HG03558 (cell line): ENCODE data around the gene TJAP1.
"Not testable (repeated sequence)": the region's sequence is repeated elsewhere in the genome, so short reads cannot be mapped to it uniquely, and the experiment has no call there.

ENCODE experiments used
- ATAC-seq: cut with Tn5 transposase; IDR thresholded peaks from one replicate; pipeline ENCODE4 v1.9.1; 2021; ENCODE audit warnings: moderate number of reproducible peaks; ENCODE audit not compliant: unreplicated experiment; ENCODE audit errors: extremely low read depth

Gene TJAP1

DNA sequence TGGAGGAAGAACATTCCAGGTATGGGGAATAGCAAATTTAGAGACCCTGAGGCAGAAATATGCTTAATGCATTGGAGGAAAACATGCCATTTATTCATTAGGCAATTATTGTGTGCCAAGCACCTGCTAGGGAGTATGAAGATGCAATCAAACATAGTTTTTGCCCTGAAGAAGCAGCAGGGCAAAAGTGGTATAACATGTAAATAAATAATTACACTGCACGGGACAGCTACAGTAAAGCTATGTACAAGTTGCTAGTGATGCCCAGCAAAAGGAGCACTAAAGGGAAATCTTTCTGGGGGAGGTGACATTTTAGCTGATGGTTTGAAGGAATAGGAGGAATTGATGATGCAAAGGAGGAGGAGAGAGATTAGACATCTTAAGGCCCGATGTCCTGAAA, 624 bp upstream of the TJAP1 start:
- no peak for ATAC-seq

DNA sequence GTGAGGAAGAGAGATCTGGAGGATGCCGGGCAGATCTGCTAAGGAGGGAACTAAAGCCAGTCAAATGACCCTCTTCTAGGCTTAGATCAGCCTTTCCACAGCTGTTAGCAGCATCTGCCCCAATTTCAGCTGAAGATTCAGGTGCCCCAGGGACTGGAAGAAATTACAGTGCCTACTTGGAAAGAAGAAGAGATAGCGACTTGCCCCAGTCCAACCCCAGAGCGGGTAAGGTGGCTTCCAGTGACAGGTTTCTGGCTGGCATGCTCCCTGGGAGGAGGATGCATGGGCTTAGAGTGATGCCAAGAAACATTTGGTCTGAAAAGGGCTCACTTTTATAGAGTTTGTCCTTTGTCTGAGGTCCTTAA, 620 bp downstream of the TJAP1 start:
- no peak for ATAC-seq

DNA sequence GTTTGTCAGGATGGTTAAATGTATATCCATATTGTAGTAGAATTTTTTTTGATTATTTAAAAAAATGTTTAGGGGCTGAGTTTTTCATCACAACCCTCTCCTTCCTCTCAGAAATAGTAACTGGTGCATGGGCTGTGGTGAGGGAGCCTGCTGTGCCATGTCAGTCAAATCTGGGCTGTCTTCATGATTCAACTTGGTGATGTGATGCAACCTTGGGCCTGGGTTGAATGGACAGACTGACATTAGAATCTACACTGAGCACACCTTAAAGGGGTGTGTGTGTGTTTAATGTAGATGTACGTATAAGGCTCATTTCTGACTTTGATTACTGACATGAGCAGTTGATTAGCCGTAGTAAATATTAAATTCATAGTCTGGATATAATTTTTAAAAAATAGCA, 3.7 kb downstream of the TJAP1 start:
- ATAC-seq, result no peak

DNA sequence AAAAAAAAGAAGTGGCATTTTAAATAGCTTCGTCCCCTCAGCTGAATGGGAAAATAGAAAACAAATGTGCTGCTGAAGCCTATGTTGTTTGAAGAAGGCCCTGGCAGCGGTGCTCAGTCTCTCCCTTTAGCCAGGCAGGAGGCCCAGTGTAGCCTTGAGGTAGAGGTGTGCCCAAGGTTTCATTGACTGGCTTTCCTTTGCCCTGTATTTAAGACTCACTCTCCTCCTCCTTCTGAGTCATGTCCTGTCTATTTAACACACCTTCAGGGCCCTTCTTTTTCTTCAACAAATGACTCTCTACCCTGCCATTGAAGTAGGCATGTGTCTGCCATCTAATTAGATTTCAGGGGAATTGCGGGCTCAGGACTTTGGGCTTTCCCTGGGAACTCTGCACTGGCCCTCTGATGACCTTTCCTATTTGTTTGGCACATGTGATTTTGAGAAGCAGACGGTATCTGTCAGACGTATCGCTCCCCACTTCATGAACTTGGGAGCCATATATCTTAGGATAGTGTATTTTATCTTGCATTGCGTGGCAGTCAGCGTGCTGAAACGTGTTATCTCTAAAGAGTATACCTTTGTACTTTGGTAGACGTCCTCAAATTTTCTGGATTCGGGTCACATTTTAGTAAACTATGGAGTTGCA, 4.3 kb downstream of the TJAP1 start:
- no peak for ATAC-seq

DNA sequence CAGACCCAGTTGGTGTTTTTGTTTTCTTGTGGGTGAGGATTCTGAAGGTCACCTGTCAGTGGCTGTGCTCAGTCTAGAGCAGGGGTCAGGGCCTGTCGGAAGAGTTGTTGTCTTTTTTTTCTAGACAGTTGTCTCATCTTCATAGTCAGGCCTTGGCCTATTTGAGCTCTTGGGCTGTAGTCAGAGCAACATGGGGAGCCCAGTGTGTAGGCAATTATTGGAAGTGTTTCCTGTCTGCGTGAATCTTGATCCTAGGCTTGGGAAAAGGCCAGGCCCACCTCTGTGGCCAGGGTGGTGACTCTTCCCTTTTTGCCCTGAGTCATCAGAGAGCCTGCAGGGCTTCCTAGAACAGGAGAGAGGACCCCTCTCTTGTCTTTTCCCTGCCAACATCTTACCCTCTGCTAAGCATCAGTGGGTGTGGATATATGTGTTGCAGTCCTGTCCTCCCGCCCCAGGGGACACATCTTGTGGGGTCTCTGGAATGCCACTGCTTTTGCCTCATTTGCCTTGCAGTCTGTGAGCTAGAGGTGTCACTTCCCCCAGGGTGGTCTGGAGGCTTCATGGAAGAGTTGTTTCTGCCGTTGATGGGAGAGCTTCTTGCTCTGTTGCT, 11.4 kb downstream of the TJAP1 start:
- ATAC-seq, result no peak

DNA sequence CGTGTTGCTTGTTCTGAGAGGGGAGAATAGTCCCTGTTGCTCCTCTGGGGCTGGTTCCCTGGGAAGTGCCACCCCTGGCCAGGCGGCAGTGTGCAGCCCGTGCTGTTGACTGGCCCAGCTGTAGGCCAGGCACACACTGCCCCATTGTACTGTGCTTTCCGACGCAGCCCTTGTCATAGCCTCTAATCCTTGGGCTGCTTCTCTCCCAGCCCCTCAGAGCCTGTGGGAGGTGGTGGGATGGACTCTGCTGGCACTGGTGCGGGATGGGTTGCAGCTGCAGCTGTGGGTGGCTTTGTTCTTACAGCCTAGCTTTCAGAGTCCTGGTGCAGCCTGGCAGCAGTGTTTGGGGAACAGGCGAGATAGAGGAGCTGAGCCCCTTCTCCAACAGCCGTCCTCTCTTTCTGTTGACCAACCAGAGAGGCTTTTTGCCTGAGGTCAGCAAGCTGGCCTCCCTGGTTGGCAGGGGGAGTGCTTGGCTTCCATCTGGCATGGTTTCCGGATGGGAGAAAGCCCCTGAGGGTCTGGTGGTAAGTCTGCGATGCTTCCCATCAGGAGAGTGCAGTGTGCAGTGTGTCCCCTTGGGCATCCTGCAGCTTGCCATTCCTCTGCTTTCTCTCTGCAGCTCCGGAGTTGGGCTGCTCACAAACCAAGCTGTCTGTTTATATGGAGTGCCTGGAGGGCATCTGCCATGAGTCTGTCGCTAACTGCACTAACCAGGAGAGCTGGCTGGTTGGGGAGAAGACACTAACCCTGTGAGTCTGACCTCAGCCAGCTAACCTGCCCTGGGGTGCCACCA, 12.1 kb downstream of the TJAP1 start:
- no peak for ATAC-seq

DNA sequence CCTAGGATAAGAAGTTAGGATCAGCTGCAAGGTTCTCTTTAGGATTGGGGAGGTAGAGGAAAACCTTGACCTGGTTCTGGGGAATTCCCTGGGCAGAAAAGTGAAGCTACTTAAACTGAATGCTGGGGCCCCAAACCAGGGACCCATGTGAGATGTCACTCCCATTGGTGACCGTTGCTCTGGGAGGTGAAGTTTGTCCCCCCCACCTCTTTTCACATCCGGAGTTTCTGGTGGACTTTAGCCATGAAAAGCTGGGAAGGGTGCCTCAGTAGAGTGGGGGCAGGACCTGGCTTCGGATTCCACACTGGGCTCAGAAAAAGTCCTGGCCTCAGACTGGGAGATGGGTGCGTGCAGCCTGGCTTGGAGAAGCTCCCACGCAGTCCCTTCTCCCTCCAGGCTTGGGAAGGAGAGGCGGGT, 13.2 kb downstream of the TJAP1 start:
- no peak for ATAC-seq

DNA sequence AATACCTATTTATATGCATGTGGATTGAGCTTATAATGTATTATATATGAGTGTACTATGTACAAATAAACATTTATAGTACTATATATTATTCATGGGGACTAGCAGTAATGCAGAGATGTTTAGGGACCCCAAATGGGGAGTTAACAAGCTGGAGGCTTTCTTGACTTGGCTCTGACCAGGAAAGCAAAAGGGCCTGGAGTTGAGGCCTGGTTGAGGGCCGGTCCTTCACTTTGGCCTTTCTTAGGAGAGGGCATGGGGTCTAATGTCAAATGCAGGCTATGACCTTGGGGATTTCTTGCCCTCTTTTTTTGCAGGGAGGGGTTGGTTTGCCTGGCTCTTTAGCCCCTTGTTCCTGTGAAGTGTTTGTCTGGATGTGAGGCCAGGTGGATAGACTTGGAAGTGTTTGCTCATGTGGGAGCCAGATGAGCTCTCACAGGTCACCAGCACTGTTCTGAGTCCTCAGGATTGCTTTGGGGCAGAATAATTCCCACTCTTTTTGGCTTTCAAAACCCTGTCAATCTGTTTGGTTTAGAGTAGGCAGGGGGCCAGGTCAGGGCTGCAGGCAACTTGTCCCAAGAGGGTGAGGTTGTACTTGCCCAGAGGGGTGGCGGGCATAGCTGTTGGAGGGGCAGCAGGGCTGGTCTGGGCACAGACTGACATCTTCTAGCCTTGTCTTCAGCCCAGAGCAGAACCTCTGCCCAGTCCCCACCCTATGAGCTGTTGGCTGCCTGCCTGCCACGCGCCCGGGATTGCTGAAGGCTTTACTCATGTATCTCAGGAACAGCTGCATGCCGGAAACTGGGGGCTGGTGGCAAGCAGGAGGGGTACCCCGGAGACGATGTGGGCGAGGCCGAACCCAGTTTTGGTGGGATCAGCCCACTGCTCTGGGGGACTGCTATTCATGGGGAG, 14.6 kb downstream of the TJAP1 start:
- no peak for ATAC-seq

DNA sequence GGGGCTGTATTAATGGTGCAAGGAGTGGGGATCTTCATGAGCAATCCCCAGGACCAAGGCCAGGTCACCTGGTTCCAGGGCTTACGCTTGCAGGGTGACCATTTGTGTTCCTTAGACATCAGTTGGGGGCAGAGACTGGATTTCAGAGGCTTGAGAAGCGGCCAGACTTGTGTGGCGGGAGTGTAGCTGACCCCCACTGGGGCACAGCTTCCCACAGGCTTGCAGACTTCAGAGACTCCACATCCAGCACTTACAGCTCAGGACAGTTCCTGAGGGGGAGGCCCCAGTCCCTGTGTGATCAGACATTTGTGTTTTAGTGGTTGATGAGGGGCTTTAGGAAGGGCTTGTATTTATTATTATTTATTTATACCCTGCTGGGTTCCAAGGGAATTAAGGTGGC, 15.3 kb downstream of the TJAP1 start:
- no peak for ATAC-seq

DNA sequence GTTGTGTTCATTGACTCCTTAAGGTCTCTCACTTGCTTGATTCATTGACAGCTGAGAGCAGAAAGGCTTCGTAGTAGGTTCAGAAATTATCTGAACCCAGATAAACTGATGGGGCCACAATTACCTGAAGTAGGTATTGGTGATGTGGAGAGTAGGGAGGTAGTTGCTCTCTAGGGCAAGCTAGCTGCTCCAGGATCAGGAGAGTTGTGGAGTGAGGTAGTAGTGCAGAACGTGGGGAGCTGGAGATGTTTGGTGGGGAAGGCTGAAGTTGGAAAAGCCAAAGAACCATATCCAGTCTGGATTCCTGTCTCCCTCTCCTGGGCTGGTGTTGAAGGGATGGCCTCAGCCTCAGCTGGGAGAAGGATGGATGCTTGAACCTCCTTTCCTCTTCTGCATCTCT, 15.9 kb downstream of the TJAP1 start:
- no peak for ATAC-seq

DNA sequence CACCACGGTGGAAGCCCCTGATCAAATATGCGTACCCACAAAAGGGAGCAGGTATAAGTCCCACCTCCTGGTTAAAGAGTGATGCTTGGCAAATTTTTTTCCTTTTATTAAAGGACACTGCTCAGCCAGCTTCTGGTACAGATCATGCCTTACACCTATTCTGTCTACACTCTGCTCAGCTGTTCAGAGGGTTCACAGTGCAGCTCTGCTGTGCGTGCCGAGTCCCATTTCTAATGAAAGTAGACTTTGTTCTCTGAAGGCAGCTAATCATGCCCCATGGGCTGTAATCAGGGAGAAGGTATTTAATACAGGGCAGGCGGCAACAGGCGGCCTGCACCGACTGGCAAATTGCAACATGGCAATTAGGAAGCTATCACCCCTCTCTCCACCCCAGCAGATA, 16.5 kb downstream of the TJAP1 start:
- ATAC-seq, result no peak

DNA sequence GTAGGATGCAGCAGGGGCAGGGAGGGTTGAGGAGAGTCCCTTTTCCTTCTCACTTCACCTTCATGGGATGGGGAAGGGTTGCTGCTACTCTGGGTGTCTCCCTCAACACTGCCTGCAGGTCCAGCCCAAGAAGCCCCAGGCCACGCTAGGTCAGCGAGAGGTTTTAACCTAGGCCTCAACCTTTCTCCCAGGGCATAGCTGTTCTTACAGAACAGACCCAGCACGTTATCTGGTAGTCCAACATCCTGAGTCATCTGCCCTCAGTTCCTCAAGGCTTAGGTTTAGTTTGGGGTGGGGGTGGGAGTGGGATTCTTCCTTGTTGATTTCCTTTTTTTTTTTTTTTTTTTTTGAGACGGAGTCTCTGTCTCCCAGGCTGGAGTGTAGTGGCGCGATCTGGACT, 17.0 kb downstream of the TJAP1 start:
- ATAC-seq, result no peak

DNA sequence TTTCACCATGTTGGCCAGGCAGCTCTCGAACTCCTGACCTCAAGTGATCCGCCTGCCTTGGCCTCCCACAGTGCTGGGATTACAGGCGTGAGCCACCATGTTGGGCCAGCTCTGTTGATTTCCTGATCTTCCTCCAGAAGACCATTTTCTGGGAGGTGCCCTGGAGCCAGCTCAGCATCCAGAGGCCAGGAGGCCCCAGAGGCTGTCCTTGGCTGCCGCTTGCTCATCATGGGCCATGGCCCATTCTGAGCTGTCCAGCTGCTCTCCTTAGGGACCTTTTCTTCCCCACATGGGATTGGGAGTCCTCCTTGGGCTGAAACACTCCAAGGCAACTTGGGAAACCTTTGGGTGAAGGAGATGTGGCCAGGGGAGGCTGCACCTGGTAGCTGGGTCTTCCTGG, 17.4 kb downstream of the TJAP1 start:
- ATAC-seq, result no peak

DNA sequence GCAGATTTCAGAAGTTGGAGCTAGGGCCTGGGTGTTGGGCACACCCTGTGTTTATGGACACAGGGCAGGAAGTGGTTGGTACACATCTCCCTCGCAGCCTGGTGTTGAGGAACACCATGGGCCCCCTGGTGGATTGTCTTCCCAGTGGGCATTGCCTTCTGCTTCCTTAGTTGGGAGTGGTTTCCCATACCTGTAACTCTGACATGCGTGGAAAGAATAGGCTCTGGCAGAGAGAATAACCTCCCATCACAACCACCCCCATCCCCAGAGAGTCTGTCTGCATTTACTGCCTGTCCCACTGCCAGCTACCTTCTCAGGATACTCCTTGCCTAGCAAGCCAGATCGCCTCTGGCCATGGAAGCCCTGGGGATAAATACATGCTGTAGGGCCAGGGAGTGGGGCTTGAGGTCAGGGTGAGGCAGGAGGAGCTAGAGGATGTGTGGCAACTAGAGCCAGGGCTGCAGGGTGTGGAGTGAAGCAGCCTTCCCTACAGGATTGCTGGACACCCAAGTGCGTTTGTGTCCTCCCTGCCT, 18.1 kb downstream of the TJAP1 start:
- no peak for ATAC-seq

DNA sequence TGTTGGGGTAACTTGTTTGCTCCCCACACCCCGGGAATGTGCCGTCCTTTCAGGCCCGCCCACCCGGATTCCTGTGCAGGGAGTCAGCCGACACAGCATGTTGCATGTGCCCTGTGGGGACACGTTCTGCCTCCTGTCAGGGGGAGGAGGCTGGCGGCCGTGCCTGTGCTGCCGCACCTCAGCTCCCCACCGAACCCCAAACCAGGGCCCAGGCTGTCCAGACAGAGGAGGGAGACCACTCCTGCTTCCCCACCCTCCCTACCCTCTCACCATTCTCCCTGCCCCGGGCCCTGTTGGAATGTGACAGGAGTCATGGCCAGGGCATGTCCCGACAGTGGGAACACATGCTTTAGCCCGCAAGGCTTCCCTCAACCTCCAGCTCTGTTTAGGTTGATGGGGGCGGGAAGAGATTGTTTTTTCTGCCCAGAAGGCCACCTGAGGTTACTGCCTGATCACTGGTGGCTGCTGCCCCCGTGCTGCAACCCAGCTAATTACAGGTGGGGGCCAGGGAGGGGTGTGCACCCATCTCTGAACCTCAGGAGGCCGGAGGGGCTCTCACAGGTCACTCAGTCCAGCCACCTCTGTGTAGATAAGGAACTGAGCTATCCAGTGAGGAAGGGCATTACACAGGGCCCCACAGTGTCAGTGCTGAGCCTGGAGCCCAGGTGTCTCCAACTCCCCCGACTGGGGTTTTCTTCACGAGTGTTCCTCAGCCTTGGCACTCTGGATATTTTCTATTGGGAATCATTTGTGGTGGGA, 19.2 kb downstream of the TJAP1 start:
- no peak for ATAC-seq

DNA sequence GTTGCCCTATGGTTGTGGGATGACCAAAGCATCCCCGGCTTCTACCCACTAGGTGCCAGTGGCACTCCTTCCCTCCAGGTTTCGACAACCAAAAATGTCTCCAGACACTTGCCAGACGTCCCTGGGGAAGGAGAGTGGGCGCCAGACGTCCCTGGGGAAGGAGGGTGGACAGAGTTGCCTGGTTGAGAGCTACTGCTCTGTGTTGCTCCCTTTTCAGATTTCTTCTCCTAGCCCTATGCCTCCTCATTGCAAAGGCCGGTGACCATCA, 19.7 kb downstream of the TJAP1 start:
- no peak for ATAC-seq

DNA sequence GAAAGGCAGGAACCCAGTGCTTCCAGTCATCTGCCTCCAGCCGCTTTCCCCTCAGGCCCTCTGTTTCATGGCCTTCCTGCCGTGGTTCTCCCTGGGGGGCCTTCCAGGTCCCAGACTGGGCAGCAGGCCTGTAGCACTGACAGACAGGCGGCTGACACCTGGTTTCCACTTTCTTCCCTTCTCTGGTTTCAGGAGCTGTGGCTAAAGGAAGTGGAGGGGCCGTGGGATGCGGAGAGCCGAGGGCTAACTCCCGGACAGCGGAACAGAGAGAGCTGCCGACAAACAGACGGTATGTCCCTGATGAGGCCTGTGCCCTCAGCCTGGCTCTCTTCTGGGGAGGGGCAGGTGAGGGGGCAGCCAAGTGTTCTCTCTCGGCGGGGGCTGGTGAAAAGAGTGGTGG, 20.3 kb downstream of the TJAP1 start:
- ATAC-seq, result no peak

DNA sequence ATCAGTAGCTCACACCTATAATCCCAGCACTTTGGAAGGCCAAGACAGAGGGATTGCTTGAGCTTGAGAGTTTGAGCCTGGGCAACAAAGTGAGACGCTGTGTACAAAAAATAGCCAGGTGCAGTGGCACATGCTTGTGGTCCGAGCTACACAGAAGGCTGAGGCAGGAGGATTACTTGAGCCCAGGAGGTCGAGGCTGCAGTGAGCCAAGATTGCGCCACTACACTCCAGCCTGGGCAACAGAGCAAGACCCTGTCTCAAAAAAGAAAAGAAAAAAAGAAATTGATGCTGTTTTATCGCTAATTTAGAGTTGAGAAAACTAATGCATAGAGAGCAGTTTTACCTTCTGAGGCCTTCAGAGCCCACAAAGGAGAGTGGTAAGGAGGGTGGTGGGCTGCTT, 20.9 kb downstream of the TJAP1 start:
- not testable (repeated sequence) for ATAC-seq

DNA sequence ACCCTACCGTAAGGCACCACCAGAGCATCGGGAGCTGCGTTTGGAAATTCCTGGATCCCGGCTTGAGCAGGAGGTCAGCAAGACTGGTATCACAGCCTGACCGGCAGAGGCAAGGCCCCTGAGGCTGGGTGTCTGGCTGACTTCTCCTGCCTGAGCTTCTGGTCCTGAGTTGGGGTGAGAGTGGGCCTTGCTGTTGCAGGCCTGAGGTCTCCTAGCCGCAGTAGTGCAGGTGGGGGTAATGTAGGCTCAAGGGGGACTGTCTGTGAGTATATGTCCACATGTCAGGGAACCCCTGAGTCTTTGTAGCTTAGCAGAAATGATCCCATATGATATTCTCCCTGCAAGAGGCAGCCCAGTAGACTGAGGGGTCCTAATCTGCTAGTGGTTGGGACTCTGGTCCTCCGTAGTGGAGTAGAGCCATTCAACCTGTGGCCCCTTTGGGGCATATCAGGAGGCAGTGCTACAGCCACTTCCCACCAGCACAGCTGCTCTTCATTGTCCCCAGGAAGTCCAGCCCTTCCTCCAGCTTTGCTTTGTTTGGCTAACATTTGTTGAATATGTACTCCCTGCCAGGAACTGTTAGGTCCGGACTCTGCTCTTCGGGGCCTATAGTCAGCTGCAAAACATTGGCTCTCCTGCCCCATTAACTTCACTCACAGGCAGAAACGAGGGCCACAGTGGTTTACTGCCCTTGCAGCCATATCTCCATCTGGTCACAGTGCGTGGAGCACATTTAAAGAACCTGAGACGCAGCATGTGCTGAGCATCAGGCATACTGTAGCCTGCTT, 21.9 kb downstream of the TJAP1 start:
- no peak for ATAC-seq
